Hematopoietic multipotent progenitor cell treated with erythropoietin and hydrocortisone succinate and interleukin-3 and kit ligand, for 8 days (in vitro differentiated cells): ENCODE measurements around the gene CTU2.
A peak's percentile ranks its signal among the peaks of the same experiment; 100 is the strongest.

ENCODE experiments used
- DNase-seq: peaks from one replicate; pipeline ENCODE4 v3.0.0-alpha.2; 2015

CTU2 gene

GRCh38 chr16:88697831-88698615, 8.3 kb upstream of the CTU2 start:
- DNase-seq, result no peak

- no peak for DNase-seq
Observed at GRCh38 chr16:88698646-88699045, 7.7 kb upstream of the CTU2 start.

DNA sequence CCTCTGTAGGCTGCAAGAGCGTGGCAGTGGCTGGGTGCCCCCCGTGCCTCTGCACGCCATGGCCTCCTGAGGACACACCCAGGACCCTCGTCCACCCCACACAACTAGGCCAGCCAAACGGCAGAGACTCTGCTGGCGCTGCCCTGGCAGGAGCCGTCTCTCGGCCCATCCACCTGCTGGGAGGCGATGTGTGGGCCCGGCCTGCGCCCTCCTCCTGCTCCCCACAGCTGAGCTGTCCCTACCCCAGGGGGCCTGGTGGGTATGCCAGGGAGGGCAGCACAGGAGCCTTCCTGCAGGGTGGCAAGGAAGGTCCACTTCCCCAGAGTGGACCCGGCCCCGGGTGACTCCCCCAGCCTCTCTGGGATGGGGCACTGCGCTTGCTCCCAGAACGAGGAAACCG, 7.1 kb upstream of the CTU2 start:
- DNase-seq, result no peak

DNA sequence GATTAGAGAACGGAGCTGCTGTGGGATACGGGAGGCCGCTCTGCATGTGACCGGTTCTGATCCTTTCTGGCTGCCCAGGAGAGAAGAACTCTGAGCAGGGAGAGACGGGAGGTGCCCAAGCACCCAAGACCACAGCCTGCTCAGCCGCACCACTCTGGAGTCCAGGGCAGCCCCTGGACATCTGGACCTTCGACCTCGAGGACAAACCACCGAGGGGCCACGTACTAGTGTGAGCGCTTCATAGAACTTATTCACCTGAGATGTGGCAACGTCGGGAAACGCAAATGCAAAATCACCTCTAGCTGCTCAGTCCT, 6.0 kb upstream of the CTU2 start:
- DNase-seq, result no peak

DNA sequence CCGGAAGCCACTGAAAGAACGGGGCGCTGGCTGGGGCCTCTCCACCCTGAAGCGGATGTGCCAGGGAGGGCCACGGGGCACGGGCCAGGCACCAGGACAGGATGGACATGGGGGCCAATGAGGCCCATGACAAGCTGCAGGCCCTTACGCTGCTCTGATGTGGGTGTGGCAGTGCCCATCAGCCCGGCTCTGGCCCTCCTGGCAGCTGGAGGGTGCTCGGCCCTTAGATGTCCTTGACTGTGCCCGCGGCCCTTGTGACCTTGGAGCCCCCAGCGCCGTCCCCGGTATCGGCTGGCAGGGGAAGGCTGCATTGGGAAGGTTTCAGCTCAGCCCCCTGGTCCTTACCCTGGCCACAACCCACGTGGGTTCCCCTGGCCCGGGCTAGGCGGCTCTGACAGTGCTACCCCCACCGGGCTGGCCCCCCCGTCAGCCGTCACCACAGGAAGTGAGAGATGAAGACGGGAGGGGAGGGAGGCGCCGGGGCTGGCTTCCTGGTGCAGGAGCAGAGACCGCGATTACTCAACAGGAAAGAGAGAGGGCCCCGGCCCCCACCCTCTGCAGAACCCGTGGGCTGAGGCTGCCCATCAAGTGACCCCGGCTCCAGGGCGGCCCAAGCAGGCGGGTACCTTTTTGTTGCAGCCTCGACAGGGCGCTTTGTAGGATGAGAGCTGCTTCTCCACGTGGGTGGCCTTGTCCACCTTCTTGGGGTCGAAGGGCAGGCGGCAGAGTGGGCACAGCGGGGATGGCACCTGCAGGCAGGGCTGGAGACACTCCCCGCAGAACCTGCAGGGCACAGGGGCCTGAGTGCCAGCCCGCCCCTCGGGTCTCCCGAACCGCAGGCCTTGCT, 5.4 kb upstream of the CTU2 start:
- DNase-seq, result peak; percentile 87

DNA sequence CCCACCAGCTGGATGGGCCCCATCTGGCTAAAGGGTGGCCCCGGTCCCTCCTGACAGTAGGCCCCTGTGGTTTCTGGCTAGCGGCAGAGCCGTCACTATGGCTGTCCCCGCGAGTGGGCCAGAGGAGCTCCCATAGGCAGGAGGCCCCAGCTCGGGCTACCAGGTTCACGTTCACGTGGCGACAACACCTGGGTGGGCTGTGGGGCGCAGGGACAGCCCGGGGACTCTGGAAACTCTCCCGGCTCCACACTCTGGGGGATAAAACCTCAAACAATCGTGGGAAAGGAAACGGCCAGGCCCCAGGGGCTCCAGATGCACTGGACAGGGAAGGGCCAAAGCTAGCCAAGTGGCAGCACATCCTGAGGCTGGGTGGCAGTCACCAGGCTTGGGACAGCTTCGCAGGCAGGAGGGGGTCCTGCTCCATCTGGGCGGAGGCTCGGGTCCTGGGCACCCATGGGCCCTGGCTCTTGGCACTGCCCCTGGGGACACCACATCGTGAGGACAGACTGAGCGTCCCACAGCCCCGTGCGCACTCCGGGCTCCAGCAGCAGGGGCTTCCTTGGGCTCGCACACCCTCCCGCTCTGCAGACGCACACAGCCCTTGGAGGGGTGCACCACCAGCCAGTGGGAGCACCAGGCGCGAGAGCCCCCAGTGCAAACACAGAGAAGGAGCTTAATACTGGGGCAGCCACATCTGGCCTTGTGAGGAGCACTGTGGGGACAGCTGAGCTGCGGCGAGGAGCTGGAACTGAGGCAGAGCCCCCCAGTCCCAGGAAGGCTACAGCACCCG, 4.5 kb upstream of the CTU2 start:
- no peak for DNase-seq

DNA sequence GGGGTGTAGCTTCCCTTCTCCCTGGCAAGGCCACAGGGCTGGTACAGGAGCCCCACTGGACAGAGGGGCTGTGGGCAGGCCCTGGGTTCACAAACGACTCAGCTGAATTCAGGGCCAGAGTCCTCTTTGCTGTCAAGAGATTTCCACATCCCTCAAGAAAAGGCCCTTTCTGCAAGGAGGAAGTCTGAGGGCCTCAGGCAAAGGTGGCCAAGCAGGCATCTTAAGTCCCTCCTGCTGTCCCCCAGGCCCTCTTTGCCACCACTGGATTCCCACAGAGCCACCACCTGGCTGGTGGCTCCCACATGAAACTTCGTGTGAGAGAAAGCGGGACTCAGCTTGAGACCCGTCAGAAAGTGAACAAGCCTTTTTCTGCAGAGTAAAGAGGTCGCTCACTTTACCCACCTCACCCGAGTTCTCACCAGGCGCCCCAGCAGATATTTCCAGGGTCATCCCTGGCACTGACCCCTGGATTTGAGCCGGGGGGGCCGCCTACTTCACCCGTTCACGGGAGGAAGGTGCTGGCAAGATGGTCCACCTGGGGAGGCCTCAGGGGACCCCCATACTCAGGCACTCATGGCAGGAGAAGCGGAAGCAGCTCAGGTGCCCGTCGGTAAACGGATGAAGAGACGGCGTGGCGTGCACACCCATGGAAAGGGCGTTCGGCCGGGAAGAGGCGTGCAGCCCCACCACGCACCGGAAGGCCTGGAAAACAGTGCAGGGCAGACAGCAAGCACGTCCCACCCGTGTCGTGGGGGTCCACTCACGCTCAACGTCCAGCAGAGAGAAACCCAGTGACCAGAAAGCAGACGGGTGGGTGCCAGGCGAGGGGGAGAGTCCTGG, 3.7 kb upstream of the CTU2 start:
- no peak for DNase-seq

DNA sequence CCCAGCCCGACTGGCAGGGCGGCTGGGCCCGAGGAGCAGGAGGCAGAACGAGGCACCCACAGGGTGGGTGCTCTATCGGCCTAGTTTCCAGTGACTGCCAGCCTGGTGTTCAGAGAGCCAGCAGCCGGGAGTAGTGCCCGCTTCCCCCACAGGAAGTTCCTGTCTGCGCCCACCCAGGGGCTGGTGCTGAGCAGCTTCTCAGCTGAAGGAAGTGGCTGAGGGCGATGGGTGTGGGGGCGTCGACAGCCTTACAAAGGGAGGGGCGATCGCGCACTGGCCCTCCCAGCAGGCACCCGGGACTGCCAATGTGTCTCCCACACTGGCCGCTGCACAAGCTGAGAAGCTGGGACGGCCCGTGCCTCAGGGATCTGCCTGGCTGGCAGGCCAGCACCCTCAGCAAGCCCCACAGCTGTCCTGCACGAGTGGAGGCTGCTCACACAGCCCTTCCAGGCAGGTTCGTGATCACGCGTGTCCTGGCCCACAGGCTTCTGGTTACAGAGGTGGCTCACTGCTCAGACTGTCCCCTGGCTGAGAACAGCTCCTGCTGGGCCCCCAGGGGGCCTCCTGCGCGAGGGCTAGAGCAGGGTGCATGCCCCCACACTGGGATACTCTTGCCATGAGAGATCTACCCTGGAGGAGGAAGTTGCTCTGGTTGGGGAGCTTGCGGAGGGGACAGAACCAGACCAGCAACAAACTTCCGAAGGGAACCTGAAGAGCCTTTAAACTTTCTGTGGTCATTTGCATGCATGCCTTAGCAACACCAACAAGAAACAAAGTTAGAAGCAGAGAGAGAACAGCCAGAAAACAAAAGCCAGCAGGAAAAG, 2.6 kb upstream of the CTU2 start:
- DNase-seq, result peak; percentile 69

DNA sequence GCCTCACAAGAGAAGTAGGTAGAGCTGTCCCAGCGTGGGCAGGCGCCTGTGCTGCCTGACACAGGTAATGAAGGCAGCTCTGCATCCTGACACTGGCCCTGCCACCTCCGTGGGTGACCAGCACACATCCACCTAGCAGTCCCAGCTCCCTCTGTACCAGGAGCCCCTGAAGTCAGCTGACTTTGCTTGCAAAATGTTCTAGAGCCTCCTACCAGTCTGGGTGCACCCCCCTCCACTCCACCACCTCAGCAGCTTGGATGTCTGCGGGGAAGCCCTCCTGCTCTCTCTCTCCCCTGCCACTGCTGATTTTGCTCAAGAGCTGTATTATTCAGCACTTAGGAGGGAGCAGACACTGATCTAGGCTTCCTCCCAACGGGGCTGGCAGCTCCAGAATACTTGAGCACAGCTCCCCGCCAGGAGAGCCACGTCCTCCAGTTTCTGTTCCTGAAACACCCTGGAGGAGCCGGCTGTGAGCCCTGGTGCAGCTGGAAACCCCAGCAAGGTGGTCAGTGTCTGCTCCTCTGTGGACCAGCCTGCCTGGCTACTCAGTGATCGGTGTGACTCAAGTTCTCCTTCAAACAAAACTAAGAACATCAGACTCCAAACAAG, 1.1 kb upstream of the CTU2 start:
- peak; percentile 40 for DNase-seq

GRCh38 chr16:88705801-88706228, 488 bp upstream of the CTU2 start:
- DNase-seq, result peak; percentile 26

DNA sequence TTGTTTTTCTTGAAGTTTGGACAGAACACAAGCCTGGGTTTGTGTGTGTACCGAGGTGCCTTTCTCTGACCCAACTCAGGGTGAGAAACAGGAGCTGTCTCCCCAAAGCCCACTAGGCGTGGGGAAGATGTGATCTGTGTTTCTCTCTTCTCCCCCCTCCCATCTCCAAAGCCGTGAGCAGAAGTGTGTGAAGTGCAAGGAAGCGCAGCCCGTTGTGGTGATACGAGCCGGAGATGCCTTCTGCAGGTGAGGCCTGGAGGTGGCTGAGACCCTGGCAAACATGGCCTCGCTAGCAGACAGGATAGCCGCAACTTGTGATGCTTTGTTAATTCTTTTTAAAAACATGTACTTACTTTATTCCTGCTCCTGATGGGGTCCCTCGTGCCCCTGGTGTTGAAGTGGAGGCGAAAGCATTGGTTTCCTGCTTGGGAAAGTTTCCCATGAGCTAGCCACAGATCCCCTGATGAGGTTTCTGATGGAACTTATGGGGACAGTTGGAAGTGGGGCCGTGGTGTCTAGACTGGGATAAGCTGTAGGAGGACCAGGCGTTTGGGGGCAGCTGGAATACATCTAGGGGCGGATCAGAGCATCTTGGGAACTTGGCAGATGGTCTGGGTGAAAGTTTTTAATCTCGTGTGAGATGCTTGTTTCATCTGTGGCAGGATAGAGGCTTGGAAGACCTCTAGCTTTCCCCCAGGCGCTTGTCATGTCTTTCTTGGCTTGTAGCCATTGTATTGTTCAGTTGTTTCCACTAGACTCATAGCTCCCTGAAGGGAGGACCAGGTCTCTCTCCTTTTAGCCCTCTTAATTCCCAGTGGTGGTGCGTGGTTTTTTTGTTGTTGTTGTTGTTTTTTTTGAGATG, 893 bp downstream of the CTU2 start:
- peak; percentile 45 for DNase-seq

GRCh38 chr16:88710556-88710955, 4.3 kb downstream of the CTU2 start:
- DNase-seq, result no peak

- DNase-seq, result no peak
Observed at GRCh38 chr16:88711750-88712340, 5.5 kb downstream of the CTU2 start.

GRCh38 chr16:88712362-88712979, 6.2 kb downstream of the CTU2 start:
- DNase-seq, result no peak

GRCh38 chr16:88713054-88713453, 6.8 kb downstream of the CTU2 start:
- DNase-seq, result no peak

DNA sequence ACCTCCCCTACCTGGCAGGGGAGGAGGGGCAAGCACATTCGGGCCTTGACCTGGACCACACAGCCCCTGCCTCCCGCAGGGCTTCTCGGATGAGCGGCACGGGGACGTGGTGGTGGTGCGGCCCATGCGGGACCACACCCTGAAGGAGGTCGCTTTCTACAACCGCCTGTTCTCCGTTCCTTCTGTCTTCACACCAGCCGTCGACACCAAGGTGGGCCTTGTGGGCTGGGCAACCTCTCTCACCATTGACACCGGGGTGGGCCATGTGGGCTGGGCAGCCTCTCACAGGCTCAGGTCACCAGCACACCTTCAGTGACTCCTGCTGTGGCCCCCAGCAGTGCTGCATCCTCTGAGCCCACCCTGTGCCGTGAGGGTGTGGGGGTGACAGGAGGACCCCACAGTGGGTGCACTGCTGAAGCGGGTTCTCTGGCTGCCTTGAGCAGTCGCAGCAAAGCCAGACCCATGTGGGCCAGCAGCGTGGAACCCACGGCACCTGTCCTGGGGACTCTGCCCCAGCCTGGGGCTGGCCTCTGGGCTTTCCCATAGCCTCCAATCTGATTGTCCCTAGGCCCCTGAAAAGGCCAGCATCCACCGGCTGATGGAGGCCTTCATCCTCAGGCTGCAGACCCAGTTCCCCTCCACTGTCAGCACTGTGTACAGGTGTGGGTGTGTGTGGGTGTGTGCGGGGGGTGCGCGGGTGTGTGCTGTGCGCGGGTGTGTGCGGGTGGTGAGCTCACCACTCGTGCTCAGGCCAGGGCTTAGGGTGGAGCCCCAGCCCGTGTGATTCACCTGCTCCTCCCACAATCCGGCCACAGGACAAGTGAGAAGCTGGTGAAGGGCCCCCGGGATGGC, 7.5 kb downstream of the CTU2 start:
- DNase-seq, result no peak

DNA sequence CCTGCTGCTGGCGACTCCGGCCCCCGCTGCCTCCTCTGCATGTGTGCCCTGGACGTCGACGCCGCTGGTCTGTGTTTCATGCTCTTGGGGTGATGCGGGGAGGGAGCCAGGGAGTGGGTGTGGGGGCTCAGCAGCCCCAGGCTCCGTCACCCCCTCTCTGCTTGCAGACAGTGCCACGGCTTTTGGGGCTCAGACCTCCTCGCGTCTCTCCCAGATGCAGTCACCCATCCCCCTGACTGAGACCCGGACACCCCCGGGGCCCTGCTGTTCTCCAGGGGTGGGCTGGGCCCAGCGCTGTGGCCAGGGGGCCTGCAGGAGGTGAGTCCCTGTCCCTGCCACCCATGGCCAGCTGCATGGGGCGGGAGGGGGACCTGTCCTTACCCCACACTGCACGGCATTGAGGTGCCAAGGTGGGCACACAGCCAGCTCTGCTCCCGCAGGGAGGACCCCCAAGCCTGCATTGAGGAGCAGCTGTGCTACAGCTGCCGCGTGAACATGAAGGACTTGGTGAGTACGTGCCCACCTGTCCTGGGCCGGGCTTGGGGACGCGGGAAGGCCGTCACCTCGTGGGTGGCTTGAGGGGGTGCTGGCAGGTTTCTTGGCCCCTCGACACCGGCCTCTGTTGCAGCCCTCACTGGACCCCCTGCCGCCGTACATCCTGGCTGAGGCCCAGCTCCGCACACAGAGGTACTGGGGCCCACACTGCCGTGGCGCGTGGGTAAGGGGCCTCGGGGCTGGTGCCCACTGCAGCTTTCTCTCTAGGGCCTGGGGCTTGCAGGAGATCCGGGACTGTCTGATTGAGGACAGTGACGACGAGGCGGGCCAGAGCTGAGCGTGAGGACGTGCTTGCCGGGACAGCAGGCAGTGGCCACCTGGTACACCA, 8.4 kb downstream of the CTU2 start:
- DNase-seq, result no peak
